HTERT RPE-1 (cell line): ENCODE results near the gene XDH.

Experiments used
- in situ Hi-C: fragments of 300-500 bp; cut with MboI; formaldehyde crosslinking; loops from 4 replicates; pipeline ENCODE4 v1.14.3; 2020; ENCODE audit warnings: low sequenced_read_pairs

Gene XDH

DNA sequence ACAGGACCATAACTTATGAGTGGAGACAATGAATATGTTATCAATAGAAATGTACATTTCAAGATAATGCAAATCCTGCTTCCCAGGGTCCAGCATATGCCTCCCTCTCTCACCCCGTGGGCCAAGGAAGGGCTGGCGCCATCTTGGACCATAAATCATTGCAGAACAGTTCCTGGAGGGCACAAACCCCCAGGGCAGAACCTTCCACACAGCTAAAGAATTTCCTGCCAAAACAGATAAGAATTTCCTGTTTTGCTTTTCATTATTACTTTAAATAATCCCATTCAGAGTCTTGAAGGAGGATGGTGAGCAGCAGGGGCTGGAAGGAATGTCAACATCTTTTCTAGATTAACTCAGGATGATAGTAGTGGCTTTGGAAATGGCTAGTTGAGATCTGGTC, 126.9 kb downstream of the XDH start:
- in situ Hi-C loops = no loop called here

DNA sequence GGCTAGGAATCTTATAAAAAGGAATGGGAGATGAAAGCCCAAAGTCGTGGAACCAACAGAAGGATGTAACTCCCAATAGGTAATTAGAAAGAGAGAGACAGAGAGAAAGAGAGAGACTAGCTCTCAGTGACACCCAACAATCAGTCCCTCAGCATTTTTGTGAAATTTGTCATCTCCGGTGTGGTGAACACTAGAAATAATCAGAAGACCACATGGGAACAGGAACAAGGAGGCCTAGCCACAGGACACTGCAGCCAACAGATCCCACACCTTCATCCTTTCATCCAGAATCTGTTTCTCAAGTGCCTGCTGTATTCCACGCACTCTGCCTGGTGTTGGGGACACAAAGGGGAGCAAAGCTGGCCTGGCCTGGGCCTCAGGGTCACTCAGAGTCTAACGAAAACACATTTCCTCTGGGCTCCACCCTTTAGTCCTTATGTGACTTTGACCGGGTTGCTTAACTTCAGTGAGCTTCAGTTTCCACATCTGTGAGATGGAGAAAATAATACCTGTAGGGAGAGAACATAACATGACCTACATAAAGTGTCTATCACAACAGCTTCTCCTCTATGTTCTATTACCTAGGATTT, 127.5 kb downstream of the XDH start:
- in situ Hi-C loops = no loop called here

DNA sequence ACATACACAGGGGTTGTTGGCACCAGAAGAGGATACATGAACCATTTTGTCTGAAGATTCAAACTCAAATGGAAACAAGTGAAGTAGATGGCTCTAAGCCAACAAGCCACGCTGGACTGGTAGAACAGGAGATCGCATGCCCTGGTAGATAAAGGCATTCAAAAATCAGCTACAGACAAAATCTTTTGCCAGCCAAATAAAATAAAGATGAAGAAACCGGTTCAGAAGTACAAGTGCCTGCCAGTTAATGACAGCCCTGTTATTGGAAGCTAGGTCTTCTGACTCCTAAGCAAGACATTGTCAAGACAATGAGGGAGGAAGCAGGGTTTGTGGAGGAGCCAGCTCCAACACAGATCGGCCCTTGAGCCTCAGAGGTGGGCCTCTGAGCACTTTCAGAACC, 128.3 kb downstream of the XDH start:
- in situ Hi-C loops = no loop called here
